Stimulated activated CD8-positive, alpha-beta memory T cell treated with anti-CD3 and anti-CD28 coated beads, Interleukin-7, amount 100 ng/mL, for 24 hours (primary cell): ENCODE measurements around the gene ADAM22.

Source experiments
- DNase-seq: peaks from one replicate; pipeline ENCODE4 v3.0.0-alpha.2; 2020; ENCODE audit warnings: low read depth

ADAM22 gene

GRCh38 chr7:88217675-88218428 is 283.8 kb downstream of the ADAM22 start:
- no peak for DNase-seq

- DNase-seq, result no peak
Measured at GRCh38 chr7:88218429-88218745, 284.3 kb downstream of the ADAM22 start.

GRCh38 chr7:88218836-88219605 is 285.0 kb downstream of the ADAM22 start:
- DNase-seq, result no peak

DNA sequence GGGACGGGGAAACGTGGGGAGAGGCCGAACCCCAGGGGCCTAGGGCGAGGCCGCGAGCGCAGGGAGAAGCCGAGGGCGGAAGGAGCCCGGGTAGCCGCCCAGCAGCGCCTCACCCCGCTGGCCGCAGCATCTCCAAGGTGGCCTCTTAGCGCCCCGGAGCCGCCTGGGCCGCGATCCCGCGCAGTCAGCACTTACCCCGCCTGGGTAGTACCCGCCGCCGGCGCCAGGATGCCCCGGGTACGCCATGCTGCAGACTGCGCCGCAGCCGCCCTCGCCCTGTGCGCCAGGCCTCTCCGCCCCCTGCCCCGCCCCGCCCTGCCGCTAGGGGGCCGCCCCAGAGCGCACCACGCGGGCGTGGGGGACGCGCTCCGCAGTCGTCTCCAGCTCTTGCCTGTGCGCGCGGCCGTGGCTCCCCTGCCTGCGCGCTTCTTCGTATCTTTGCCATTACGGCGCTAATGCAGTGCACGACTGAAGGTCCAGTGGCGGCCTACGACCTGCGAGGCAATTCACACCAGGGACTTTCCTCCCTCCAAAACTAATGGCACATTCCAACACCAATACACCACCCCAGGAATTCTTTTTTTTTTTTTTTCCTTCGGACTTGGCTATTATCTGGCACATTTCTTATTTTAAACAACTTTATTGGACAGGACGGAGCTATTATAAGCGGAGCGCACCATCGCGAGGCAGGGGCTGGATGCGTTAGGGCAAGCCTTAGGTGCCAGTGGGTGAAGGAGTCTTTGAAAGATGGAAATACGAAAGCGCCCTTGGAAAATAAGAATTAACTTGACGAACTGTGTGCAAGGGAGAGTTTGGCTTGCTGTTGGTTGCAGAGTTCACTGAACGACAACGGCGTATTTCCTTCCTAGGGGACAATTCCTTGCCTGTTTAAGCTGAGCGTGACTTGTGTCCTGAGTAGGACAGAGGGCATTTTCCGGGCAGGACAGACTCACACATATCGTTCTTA is 286.0 kb downstream of the ADAM22 start, which contains the start of gene SRI:
Gene SRI, minus strand, starts transcription at position 258 of the 967 bp plus-strand sequence. Its CDS starts 12 bp downstream, at position 246.
- DNase-seq, result peak; percentile 75

- DNase-seq, result no peak
Measured at GRCh38 chr7:88223265-88223664, 289.2 kb downstream of the ADAM22 start.

GRCh38 chr7:88224601-88225275 is 290.7 kb downstream of the ADAM22 start:
- no peak for DNase-seq

- DNase-seq, result no peak
Measured at GRCh38 chr7:88226201-88226600, 292.1 kb downstream of the ADAM22 start.

DNA sequence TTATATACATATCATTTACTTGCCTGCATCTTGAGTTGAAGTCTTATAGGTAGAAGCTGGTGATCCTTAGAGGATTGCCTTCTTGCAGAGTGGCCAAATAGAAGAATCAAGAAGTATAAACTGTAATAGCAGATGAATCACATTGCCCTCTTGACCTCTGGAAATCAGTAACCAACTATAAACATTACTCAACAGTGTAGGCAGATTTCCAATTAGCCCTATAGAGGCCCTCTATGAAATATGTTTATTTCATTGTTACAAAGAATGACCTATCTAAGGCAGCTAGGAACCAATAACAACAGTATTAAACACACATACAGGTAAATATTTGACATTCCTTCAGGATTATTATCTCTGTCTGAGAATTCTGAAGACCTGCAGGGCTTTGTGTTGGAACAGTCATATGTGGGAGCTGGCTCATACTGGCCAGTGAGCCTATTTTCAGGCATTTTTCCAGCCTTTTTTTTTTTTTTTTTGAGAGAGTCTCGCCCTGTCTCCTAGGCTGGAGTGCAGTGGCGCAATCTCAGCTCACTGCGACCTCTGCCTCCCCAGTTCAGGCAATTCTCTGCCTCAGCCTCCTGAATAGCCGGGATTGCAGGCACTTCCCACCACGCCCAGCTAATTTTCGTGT is 292.9 kb downstream of the ADAM22 start:
- DNase-seq, result no peak

GRCh38 chr7:88229302-88229995 is 295.4 kb downstream of the ADAM22 start:
- DNase-seq, result no peak

- DNase-seq, result no peak
Measured at GRCh38 chr7:88230646-88231045, 296.6 kb downstream of the ADAM22 start.

GRCh38 chr7:88233828-88234227 is 299.8 kb downstream of the ADAM22 start:
- DNase-seq, result no peak

DNA sequence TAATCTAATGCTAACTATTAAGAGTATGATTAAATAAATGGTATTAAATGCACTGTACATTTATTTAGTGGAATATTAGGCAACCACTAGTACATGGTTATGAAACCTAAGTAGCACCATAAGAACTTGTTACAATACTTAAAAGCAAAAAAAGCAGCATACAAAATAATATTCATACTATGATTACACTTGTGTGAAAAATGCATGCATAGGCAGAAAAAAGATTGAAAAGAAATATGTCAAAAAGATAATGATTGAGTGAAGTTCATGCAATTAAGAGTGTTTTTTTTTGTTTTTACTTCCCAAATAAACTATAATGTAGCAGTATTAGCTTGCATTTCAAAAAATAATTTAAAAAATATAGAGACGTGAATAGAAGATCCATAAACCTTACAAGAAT is 305.8 kb downstream of the ADAM22 start:
- no peak for DNase-seq

DNA sequence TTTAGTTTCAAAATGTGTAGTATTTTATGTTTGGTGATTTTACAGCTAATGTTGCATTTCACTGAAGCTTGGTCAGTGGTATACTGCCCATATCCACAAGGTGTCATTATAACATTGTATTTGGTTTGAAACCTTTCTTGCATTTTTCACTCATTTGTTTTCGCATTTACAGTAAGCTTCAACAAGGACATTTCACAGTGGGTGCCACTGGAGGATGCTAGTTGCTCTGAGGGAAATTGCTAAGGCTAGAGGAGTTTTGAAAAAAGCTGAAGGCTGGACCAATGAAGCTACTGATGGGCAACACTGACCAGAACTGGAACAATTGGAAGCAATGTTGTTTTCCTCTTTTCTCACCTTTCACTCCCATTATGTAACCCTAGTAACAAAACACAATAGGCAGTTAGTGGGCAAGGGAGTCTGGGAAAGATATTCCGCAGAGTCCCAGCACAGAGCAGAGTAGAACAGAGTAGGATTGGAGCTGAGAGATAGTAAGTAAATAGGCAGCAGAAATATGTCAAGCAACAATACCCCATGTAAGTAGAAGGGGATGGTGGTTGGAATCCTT is 309.4 kb downstream of the ADAM22 start:
- no peak for DNase-seq

- no peak for DNase-seq
Measured at GRCh38 chr7:88244258-88244657, 310.2 kb downstream of the ADAM22 start.
